HG03575 (cell line): ENCODE results near the gene CLIC1.
"Not testable (repeated sequence)": the region's sequence is repeated elsewhere in the genome, so short reads cannot be mapped to it uniquely, and the experiment has no call there.

ENCODE experiments used
- ATAC-seq: cut with Tn5 transposase; IDR thresholded peaks from one replicate; pipeline ENCODE4 v1.9.1; 2021; ENCODE audit not compliant: unreplicated experiment, insufficient number of reproducible peaks, low FRiP score; ENCODE audit errors: extremely low read depth

CLIC1 gene

GRCh38 chr6:31710523-31711219, 25.7 kb downstream of the CLIC1 start:
- no peak for ATAC-seq

- not testable (repeated sequence) for ATAC-seq
Observed at GRCh38 chr6:31709157-31709556, 27.2 kb downstream of the CLIC1 start.

GRCh38 chr6:31708224-31708623, 28.1 kb downstream of the CLIC1 start:
- no peak for ATAC-seq

- ATAC-seq = no peak
Observed at GRCh38 chr6:31707701-31708100, 28.6 kb downstream of the CLIC1 start.

GRCh38 chr6:31706599-31706998, 29.7 kb downstream of the CLIC1 start, which contains the start of gene LY6G6F:
Gene LY6G6F (plus strand): TSS chr6:31706866. CDS start chr6:31706907, 41 bp downstream.
- ATAC-seq = no peak

GRCh38 chr6:31705931-31706330, 30.4 kb downstream of the CLIC1 start:
- no peak for ATAC-seq

- no peak for ATAC-seq
Observed at GRCh38 chr6:31702819-31703716, 33.3 kb downstream of the CLIC1 start, which contains the start of gene ABHD16A. Gene ABHD16A (minus strand): TSS chr6:31703324. CDS start chr6:31703281, 43 bp downstream.

- no peak for ATAC-seq
Observed at GRCh38 chr6:31702405-31702818, 33.9 kb downstream of the CLIC1 start.

- no peak for ATAC-seq
Observed at GRCh38 chr6:31701666-31702404, 34.5 kb downstream of the CLIC1 start.

GRCh38 chr6:31700740-31701401, 35.5 kb downstream of the CLIC1 start:
- ATAC-seq = no peak

GRCh38 chr6:31697555-31697954, 38.8 kb downstream of the CLIC1 start:
- no peak for ATAC-seq

GRCh38 chr6:31693535-31693934, 42.8 kb downstream of the CLIC1 start:
- ATAC-seq = no peak

- no peak for ATAC-seq
Observed at GRCh38 chr6:31692886-31693285, 43.4 kb downstream of the CLIC1 start.

GRCh38 chr6:31692353-31692752, 44.0 kb downstream of the CLIC1 start:
- ATAC-seq = no peak

GRCh38 chr6:31691564-31692108, 44.7 kb downstream of the CLIC1 start:
- no peak for ATAC-seq

- no peak for ATAC-seq
Observed at GRCh38 chr6:31691078-31691463, 45.3 kb downstream of the CLIC1 start.

- no peak for ATAC-seq
Observed at GRCh38 chr6:31690231-31691077, 45.9 kb downstream of the CLIC1 start.
